ENCODE data around the gene INTS1.
A peak's percentile ranks its signal among the peaks of the same experiment; 100 is the strongest.

The INTS1 gene

DNA sequence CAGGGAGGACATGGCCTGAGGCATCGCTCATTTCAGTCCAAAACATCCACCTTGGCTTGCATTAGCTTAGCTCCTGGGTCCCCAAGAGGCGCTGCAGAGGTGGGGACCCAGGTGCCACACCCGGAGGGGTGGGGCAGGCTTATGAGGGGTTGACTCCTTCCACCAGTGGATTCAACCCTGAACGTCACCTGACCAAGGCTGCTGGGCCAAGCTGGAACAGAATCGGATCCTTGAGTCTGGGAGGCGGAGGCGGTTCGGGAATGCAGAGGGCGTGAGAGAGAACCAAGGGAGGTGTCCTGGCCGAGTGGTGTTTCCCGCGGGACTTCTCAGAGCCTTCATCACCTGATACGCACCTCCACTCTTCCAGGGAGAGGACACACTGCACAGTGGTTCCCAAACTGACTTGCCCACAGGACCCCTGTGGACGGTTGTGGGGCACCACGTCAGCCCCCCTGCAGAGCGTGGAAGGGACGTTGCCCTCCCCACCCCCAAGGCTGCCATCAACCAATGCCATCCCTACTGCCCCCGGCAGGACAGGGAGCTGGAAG, 40.4 kb downstream of the INTS1 start:
- no peaks in the 10 kb centered on the region for H3K27me3 ChIP-seq (ENCODE audit: control insufficient read depth in 1 of 2, insufficient read depth in 2 of 2, low read length in 2 of 2)
- H3K4me1 ChIP-seq (ENCODE audit: insufficient read depth, low read length), result peaks cover 50% of the 10 kb centered on the region
- H3K9me3 ChIP-seq (ENCODE audit: low read length), result no peaks in the 10 kb centered on the region
- H3K4me3 ChIP-seq (ENCODE audit: low read depth in 1 of 2, low read length in 2 of 2), result no peak overlapping the region
- H3K36me3 ChIP-seq (ENCODE audit: insufficient read depth, low read length), result no peaks in the 10 kb centered on the region
- no peak overlapping the region for H3K27ac ChIP-seq (ENCODE audit: low read depth, low read length)
- H3K9ac ChIP-seq (ENCODE audit: low read length), result no peak overlapping the region

DNA sequence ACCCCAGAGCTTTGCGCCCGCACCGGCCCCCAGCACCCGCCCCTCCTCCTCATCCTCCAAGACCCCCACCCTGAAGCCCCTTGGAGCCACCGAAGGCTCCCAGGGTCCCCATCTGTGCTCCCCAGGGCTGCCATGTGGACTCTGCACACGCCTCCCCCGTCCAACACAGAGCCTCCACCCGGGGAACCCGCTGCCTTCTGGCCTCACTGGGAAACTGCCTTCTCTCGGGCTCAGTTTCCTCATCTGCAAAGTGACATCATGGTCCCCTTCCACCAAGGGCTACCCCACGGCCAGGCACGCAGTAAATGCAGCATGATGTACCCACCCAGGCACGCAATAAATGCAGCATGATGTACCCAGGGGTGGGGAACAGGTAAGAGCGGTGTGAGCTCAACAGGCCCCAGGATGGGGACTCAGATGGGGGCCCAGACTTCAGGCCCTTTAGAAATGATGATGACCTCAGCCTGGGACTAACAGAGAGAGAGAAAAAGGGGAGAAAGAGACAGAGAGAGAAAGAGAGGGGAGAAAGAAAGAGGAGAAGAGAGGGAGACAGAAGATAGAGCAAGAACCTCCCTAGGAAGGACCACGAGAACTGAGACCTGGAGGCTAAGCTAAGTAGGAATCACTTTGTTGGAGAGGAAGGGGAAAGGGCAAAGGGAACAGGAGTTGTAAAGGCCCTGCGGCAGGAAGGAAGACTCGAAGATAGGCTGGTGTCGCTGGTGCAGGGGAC, 42.4 kb downstream of the INTS1 start:
- H3K4me1 ChIP-seq (ENCODE audit: insufficient read depth, low read length), result peaks cover 54% of the 10 kb centered on the region
- H3K4me3 ChIP-seq (ENCODE audit: low read depth in 1 of 2, low read length in 2 of 2), result no peak overlapping the region
- H3K27me3 ChIP-seq (ENCODE audit: control insufficient read depth in 1 of 2, insufficient read depth in 2 of 2, low read length in 2 of 2), result no peaks in the 10 kb centered on the region

DNA sequence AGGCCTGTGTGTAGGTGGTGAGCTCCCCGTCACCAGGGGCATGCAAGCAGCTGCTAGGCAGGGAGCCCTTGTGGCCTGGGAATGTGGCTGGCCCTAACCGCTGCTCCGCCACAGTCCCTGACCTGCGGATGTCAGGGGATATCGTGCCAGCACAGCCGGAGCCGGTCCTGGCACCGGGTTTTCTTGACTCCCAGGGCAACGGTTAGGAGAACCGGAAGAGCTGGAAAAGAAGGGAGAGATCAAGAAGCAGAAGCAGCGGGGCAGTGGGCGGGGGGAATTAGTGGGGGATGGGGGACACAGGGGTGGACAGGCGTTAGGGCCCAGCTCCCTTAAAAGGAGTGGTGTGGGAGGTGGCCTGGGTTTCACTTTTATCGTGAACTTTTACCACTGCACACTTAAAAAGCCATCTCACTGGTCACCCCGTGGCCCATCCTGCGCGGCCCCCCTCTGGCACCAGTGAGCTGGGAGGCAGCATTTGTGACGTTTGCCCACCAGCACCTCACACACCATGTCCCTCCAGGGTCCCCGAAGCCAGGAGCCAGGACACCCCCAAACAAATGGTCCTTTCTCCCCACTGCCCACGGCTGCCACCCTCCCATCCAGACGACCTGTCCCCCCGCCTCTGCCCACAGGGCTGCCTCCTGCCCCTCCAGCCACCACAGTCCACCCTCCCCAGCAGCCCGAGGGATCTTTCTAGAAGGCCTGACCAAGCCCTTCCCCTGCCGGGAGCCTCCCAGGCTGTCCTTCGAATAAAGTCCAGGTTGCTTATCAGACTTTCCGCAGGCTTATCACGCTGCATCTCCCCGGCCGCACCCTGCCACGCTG, 43.2 kb downstream of the INTS1 start:
- Histone ChIP-seq H3K27me3 (ENCODE audit: control insufficient read depth in 1 of 2, insufficient read depth in 2 of 2, low read length in 2 of 2) (no peaks in the 10 kb centered on the region), H3K36me3 (ENCODE audit: insufficient read depth, low read length) (no peaks in the 10 kb centered on the region), H3K27ac (ENCODE audit: low read depth, low read length) (peak overlapping the region; percentile 76), H3K4me3 (ENCODE audit: low read depth in 1 of 2, low read length in 2 of 2) (peak overlapping the region; percentile 0 to 84), H3K9me3 (ENCODE audit: low read length) (no peaks in the 10 kb centered on the region), H3K9ac (ENCODE audit: low read length) (peak overlapping the region; percentile 65), H3K4me1 (ENCODE audit: insufficient read depth, low read length) (peaks cover 48% of the 10 kb centered on the region)

More for the DNA sequence above, 42.4 kb downstream of the INTS1 start:
- Histone ChIP-seq H3K9me3 (ENCODE audit: low read length) (no peaks in the 10 kb centered on the region), H3K36me3 (ENCODE audit: insufficient read depth, low read length) (no peaks in the 10 kb centered on the region), H3K27ac (ENCODE audit: low read depth, low read length) (peak overlapping the region; percentile 76), H3K9ac (ENCODE audit: low read length) (no peak overlapping the region)

DNA sequence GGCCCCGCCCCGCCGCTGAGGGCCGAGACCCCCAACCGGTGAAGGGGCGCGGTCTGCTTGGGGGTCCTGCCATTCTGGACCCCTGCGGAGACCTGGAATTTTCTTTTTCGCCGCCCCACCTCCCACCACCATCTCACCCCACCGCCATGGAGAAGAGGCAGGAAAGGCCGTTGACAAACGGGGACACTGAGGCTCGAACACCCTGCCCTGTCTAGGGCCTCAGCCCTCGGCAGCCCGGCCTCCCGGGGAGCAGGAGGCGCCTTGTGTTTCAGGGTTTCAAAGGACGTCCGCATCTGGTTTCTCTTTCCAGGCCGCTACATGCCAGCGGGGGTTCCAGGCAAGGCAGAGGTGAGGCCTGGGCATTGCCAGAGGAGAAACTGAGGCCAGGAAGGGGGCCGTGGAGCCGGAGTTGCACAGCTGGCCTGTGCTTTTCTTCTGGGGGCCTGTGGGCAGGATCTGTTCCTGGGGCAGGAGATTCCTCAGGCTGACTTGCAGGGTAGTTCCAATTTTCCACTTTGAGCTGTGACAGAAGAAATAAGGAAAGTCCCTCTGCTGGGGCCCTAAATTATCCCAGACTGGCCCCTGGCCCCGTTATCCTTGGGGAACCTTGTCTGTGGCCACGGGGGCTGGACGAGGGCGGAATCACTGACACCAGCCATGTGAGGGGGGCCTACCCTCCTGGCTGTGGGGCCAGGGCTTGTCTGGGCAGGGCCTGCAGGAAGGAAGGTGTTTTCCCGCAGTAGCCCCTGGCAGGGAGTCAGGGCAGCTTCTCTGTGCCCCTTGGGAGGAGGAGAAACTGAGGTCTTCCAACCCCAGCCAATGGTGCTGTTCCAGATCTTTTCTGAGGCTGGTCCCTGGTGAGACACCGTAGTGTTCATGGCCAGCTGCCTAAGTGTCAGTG, 44.0 kb downstream of the INTS1 start:
- no peaks in the 10 kb centered on the region for H3K27me3 ChIP-seq (ENCODE audit: control insufficient read depth in 1 of 2, insufficient read depth in 2 of 2, low read length in 2 of 2)
- H3K4me3 ChIP-seq (ENCODE audit: low read depth in 1 of 2, low read length in 2 of 2), result peak overlapping the region; percentile 64 to 84
- peak overlapping the region; percentile 65 for H3K9ac ChIP-seq (ENCODE audit: low read length)
- peaks cover 48% of the 10 kb centered on the region for H3K4me1 ChIP-seq (ENCODE audit: insufficient read depth, low read length)
- H3K9me3 ChIP-seq (ENCODE audit: low read length), result no peaks in the 10 kb centered on the region
- H3K36me3 ChIP-seq (ENCODE audit: insufficient read depth, low read length), result no peaks in the 10 kb centered on the region
- H3K27ac ChIP-seq (ENCODE audit: low read depth, low read length), result peak overlapping the region; percentile 64

DNA sequence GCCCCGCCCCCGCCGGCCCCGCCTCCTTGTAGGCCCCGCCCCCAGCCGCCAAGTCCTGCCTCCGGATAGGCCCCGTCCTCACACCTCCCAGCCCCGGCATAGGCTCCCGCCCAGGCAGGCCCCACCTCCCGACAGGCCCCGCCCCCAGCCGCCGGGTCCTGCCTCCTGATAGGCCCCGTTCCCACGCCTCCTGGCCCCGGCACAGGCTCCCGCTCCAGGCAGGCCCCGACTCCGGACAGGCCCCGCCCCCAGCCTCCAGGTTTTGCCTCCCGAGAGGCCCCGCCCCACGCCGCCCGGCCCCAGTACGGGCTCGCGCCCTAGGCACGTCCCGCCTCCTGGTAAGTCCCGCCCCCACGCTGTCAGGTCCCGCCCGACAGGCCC, 44.7 kb downstream of the INTS1 start:
- H3K4me3 ChIP-seq (ENCODE audit: low read depth in 1 of 2, low read length in 2 of 2), result peak overlapping the region; percentile 66 to 84
- no peaks in the 10 kb centered on the region for H3K36me3 ChIP-seq (ENCODE audit: insufficient read depth, low read length)
- H3K9me3 ChIP-seq (ENCODE audit: low read length), result no peaks in the 10 kb centered on the region
- H3K27ac ChIP-seq (ENCODE audit: low read depth, low read length), result peak overlapping the region; percentile 64
- no peaks in the 10 kb centered on the region for H3K27me3 ChIP-seq (ENCODE audit: control insufficient read depth in 1 of 2, insufficient read depth in 2 of 2, low read length in 2 of 2)
- H3K9ac ChIP-seq (ENCODE audit: low read length), result no peak overlapping the region
- peaks cover 48% of the 10 kb centered on the region for H3K4me1 ChIP-seq (ENCODE audit: insufficient read depth, low read length)

DNA sequence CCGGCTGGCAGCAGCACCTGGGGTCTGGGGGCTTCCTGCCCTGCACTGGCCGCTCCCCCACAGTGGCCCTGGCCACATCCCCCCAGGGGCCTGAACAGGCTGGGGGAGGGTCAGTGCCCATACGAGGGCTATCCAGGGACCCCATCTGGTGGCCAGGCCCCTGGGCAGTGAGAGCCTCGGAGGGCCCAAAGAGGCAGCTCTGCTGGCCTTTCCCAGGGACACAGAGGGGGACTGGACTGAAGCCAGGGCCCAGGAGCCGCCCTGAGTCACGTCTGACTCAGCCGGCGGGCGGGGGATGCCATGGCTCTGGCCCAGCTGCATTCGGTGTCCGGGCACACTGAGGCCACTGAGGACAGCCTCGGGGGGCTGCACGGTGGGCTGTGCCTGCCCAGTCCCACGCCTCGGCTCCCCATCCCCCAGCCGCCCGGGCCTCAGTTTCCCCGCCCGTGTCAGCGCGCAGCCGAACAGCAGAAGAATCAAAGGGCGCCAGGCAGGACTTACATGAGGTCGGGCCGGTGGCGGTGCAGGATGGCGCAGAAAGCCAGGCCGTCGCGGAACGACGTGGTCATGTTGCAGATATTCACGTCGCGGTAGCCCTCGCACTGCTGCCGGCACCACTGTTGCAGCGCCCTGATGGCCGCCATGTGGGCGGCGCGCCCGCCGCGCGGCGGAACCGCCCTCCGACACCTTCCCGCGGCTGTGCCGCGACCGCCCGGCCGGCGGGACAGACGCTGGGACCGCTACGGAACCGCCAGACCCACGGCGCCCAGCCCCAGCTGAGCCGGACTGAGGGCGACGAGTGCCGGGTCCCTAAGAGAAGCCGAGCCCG, 45.3 kb downstream of the INTS1 start, which contains the start of gene MICALL2:
Gene MICALL2 (minus strand): TSS at position 788 of the 829 bp plus-strand sequence. CDS start 144 bp downstream, at position 644.
- H3K9me3 ChIP-seq (ENCODE audit: low read length), result no peaks in the 10 kb centered on the region
- peaks cover 43% of the 10 kb centered on the region for H3K4me1 ChIP-seq (ENCODE audit: insufficient read depth, low read length)
- H3K9ac ChIP-seq (ENCODE audit: low read length), result peak within 1 kb of the TSS; percentile 65
- peak within 1 kb of the TSS; percentile 66 to 84 for H3K4me3 ChIP-seq (ENCODE audit: low read depth in 1 of 2, low read length in 2 of 2)
- H3K27ac ChIP-seq (ENCODE audit: low read depth, low read length), result peak within 1 kb of the TSS; percentile 64
- no peaks in the 10 kb centered on the region for H3K27me3 ChIP-seq (ENCODE audit: control insufficient read depth in 1 of 2, insufficient read depth in 2 of 2, low read length in 2 of 2)
- no peaks in the 10 kb centered on the region for H3K36me3 ChIP-seq (ENCODE audit: insufficient read depth, low read length)

DNA sequence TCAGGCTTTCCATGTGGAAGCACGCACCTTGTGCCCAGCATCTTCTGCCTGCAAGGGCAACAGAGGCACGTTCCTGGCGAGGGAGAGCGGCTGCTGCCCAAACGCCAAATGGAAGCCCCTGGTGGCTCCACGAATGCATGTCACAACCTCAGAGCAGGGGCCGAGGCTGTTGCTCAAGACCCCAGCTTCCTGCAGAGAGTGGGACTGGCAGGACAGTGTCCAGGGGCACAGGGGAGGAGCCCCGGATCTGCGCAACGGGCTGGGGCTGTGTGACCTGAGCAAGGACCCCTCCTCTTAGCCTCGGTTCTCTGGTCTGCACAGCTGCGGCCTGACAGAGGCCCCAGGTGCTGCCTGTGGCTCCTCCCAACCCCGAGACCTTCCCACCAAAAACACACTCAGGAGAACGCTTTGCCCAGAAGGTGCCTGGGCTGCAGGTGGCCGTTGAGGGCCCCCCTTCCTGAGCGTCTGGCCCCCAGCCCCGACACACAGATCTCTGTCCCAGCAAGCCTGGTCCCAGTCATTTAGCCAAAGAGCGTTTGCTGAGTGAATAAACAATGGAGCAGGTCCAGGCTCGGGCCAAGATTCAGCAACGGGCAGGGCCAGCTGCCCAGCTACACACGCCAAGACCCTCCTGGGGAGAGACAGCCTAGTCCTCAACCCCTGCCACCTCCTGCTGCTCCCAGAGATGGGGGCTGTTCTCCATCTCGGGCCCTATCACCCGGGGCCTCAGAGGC, 46.1 kb downstream of the INTS1 start:
- Histone ChIP-seq H3K4me3 (ENCODE audit: low read depth in 1 of 2, low read length in 2 of 2) (peak overlapping the region; percentile 6 to 74), H3K36me3 (ENCODE audit: insufficient read depth, low read length) (no peaks in the 10 kb centered on the region), H3K27ac (ENCODE audit: low read depth, low read length) (peak overlapping the region; percentile 64), H3K27me3 (ENCODE audit: control insufficient read depth in 1 of 2, insufficient read depth in 2 of 2, low read length in 2 of 2) (no peaks in the 10 kb centered on the region), H3K9me3 (ENCODE audit: low read length) (no peaks in the 10 kb centered on the region), H3K4me1 (ENCODE audit: insufficient read depth, low read length) (peaks cover 40% of the 10 kb centered on the region), H3K9ac (ENCODE audit: low read length) (no peak overlapping the region)

DNA sequence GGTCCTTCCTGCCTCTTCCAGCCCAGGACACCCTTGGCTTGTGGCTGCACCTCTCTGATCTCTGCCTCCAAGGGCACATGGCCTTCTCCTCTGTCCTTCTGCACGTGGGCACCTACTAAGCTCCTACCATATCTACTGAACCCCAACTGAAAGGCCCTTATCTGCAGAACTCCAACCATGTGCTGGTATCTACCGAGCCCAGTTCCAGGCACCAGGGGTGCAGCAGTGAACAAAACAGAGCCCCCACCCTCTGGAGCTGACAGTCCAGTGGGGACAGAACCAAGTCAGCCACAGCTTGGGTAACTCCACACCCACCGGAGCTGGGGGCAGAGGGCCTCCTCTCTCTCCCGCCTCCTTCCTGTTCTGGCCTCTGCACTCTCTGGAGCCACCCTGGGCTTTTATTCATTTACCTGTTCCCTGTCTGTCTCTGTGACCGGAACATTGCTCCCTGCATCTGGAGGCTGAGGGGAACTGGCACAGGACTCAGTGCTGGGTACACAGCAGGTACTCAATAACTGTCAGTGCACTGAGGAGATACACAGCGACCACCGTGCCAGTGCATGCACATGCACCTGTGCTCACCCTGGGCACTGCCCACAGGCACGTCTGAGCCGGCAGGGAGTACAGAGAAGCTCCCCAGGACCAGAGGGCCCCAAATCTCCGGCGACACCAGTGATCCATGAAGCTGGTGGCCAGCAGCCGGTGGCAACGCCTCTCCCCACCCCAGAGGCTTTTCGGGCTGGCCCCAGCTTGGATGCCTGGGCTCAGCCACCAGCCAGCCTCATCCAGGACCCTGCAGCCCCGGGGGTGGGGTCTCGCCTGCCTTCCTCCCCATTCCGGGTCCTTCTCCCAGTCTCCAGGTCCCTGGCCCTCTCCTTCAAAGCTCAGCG, 46.9 kb downstream of the INTS1 start:
- H3K27me3 ChIP-seq (ENCODE audit: control insufficient read depth in 1 of 2, insufficient read depth in 2 of 2, low read length in 2 of 2), result no peaks in the 10 kb centered on the region
- H3K9me3 ChIP-seq (ENCODE audit: low read length), result no peaks in the 10 kb centered on the region
- H3K27ac ChIP-seq (ENCODE audit: low read depth, low read length), result peak overlapping the region; percentile 24
- no peak overlapping the region for H3K9ac ChIP-seq (ENCODE audit: low read length)
- H3K36me3 ChIP-seq (ENCODE audit: insufficient read depth, low read length), result no peaks in the 10 kb centered on the region
- H3K4me3 ChIP-seq (ENCODE audit: low read depth in 1 of 2, low read length in 2 of 2), result peak overlapping the region; percentile 6 to 74
- peaks cover 32% of the 10 kb centered on the region for H3K4me1 ChIP-seq (ENCODE audit: insufficient read depth, low read length)

DNA sequence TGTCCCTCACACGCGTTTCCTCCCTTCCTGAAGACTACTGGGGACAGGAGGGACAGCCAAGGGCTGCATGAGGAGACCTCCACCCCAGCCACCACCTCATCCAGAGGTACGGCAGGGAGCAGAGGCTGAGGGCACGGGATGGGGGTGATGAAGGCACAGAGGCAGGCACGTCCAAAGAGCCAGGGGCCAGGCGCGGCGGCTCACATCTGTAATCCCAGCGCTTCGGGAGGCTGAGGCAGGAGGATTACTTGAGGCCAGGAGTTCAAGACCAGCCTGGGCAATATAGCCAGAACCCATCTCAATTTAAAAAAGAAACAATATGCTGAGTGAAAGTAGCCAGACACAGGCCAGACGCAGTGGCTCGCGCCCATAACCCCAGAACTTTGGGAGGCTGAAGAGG, 48.2 kb downstream of the INTS1 start:
- Histone ChIP-seq H3K36me3 (ENCODE audit: insufficient read depth, low read length) (no peaks in the 10 kb centered on the region), H3K27ac (ENCODE audit: low read depth, low read length) (no peak overlapping the region), H3K9ac (ENCODE audit: low read length) (no peak overlapping the region), H3K4me1 (ENCODE audit: insufficient read depth, low read length) (peaks cover 18% of the 10 kb centered on the region), H3K4me3 (ENCODE audit: low read depth in 1 of 2, low read length in 2 of 2) (no peak overlapping the region), H3K9me3 (ENCODE audit: low read length) (no peaks in the 10 kb centered on the region), H3K27me3 (ENCODE audit: control insufficient read depth in 1 of 2, insufficient read depth in 2 of 2, low read length in 2 of 2) (no peaks in the 10 kb centered on the region)

Measured in muscle layer of colon (tissue), 2 donors.